HCT116 (cell line): ENCODE data around the gene CACNA2D3. TPM values are rescaled to one million over a fixed set of nuclear protein-coding genes. Genes with fewer than 3 reads are reported as not detected.

ENCODE experiments used
- ATAC-seq: fragments of 200-7000 bp; cut with Tn5 transposase; 2 replicates; pipeline ENCODE4 v1.9.1; 2020; ENCODE audit warnings: mild to moderate bottlenecking, moderate library complexity
- BruUV-seq: library from RNA; stranded (reverse); fragments of 400-500 nt; replicated peaks from 2 replicates; lab custom pipeline; 2021; lab: Mats Ljungman, UMichigan
- CTCF ChIA-PET: fragments of 300-600 bp; sonication (Branson Sonifier 250); formaldehyde crosslinking; loops from one replicate; lab custom pipeline; 2021; ENCODE audit warnings: antibody characterized with exemption; lab: Charles Lee
- POLR2A ChIA-PET: fragments of 300-600, 350-600 bp; sonication (Branson Sonifier 250); formaldehyde crosslinking; loops from one replicate; lab custom pipeline; 2021; ENCODE audit warnings: antibody characterized with exemption; lab: Charles Lee
- RAD21 ChIA-PET, 2 experiments: fragments of 300-600 bp; sonication (Branson Sonifier 250); formaldehyde crosslinking; loops; one replicate each; lab custom pipeline; 2023; ENCODE audit warnings: low total read pairs in 2 of 2; ENCODE audit not compliant: uncharacterized antibody in 2 of 2, unreplicated experiment in 2 of 2, low non-redundant PET in 1 of 2; lab: Charles Lee
- DNase-seq: peaks from one replicate; pipeline ENCODE4 v3.0.0-alpha.2; 2010; ENCODE audit warnings: low read depth, low spot score
- H2AFZ ChIP-seq: fragments of 200-600 bp; shearing (Covaris generic), sonication (generic); 2 replicates; pipeline ENCODE4 v1.6.1; 2017; ENCODE audit warnings: low read depth, mixed run types, mixed read lengths, antibody characterized with exemption, low read length; ENCODE audit not compliant: poor library complexity, severe bottlenecking
- H3K27ac ChIP-seq: 2 replicates; pipeline ENCODE4 v1.5.1; 2012; ENCODE audit warnings: low read depth, low read length
- H3K27me3 ChIP-seq: fragments of 200-600 bp; sonication (generic); 2 replicates; pipeline ENCODE4 v1.6.1; 2016; ENCODE audit warnings: mixed run types, low read length, mixed read lengths; ENCODE audit not compliant: insufficient read depth
- H3K36me3 ChIP-seq, 2 experiments: fragments of 200-500 bp in 1 of 2; fragments of 200-600 bp in 1 of 2; sonication (Bioruptor generic) in 1 of 2; sonication (generic) in 1 of 2; 2 replicates each; pipeline versions ENCODE4 v1.5.1 to v1.6.1; 2014 to 2016; ENCODE audit warnings: low read length in 2 of 2, inconsistent platforms in 1 of 2, mixed read lengths in 1 of 2, mixed run types in 1 of 2; ENCODE audit not compliant: insufficient read depth in 2 of 2, control insufficient read depth in 1 of 2
- H3K4me1 ChIP-seq, 2 experiments: fragments of 200-600 bp in 1 of 2; sonication (generic) in 1 of 2; 2 replicates each; pipeline versions ENCODE4 v1.5.1 to v1.6.1; 2012 to 2017; ENCODE audit warnings: low read length in 2 of 2, inconsistent platforms in 1 of 2, mild to moderate bottlenecking in 1 of 2, mixed read lengths in 1 of 2, mixed run types in 1 of 2, moderate library complexity in 1 of 2; ENCODE audit not compliant: insufficient read depth in 2 of 2, control insufficient read depth in 1 of 2
- H3K4me2 ChIP-seq: fragments of 200-600 bp; sonication (generic); 2 replicates; pipeline ENCODE4 v1.6.1; 2017; ENCODE audit warnings: mixed run types, low read length, mixed read lengths
- H3K4me3 ChIP-seq, 2 experiments: fragments of 200-600 bp in 1 of 2; sonication (generic) in 1 of 2; replicated peaks in 1 of 2; 2 replicates each; pipeline ENCODE4 v1.5.1; 2011 to 2016; ENCODE audit warnings: low read length in 2 of 2, control low read depth in 1 of 2, low read depth in 1 of 2, mild to moderate bottlenecking in 1 of 2, mixed read lengths in 1 of 2, mixed run types in 1 of 2
- H3K79me2 ChIP-seq: fragments of 200-600 bp; sonication (generic); 2 replicates; pipeline ENCODE4 v1.6.1; 2017; ENCODE audit warnings: mild to moderate bottlenecking, mixed run types, low read length, moderate library complexity, mixed read lengths; ENCODE audit not compliant: insufficient read depth
- H3K9ac ChIP-seq: fragments of 200-600 bp; sonication (generic); 2 replicates; pipeline ENCODE4 v1.6.1; 2016; ENCODE audit warnings: low read length, mixed read lengths
- H3K9me2 ChIP-seq: fragments of 200-600 bp; sonication (generic), shearing (Covaris generic); 2 replicates; pipeline ENCODE4 v1.6.1; 2017; ENCODE audit warnings: mixed run types, mild to moderate bottlenecking, moderate library complexity; ENCODE audit not compliant: insufficient read depth
- H3K9me3 ChIP-seq, 2 experiments: fragments of 200-500 bp in 1 of 2; fragments of 200-600 bp in 1 of 2; sonication (Bioruptor generic) in 1 of 2; sonication (generic) in 1 of 2; 2 replicates each; pipeline ENCODE4 v1.6.1; 2014 to 2017; ENCODE audit warnings: low read length in 2 of 2, mixed read lengths in 2 of 2, inconsistent platforms in 1 of 2, low read depth in 1 of 2, mild to moderate bottlenecking in 1 of 2, mixed run types in 1 of 2, moderate library complexity in 1 of 2; ENCODE audit not compliant: control insufficient read depth in 1 of 2, insufficient read depth in 1 of 2
- H4K20me1 ChIP-seq: fragments of 200-600 bp; sonication (generic), shearing (Covaris generic); 2 replicates; pipeline ENCODE4 v1.6.1; 2017; ENCODE audit warnings: mixed run types, mild to moderate bottlenecking, moderate library complexity; ENCODE audit not compliant: insufficient read depth
- CBX3 ChIP-seq: IDR thresholded peaks from 2 replicates; pipeline ENCODE4 v1.6.1; 2012; ENCODE audit warnings: low read depth
- EGR1 ChIP-seq: IDR thresholded peaks from 2 replicates; pipeline ENCODE4 v1.6.1; 2012; ENCODE audit warnings: low read depth
- ELF1 ChIP-seq: IDR thresholded peaks from 2 replicates; pipeline ENCODE4 v1.6.1; 2012; ENCODE audit warnings: low read depth, borderline replicate concordance
- EZH2 ChIP-seq: fragments of 200-600 bp; sonication (generic); IDR thresholded peaks from 2 replicates; pipeline ENCODE4 v1.6.1; 2017; ENCODE audit warnings: antibody characterized with exemption, mixed run types
- EZH2phosphoT487 ChIP-seq: fragments of 200-600 bp; IDR thresholded peaks from 2 replicates; pipeline ENCODE4 v1.6.1; 2018; ENCODE audit warnings: antibody characterized with exemption, borderline replicate concordance
- FOSL1 ChIP-seq: IDR thresholded peaks from 2 replicates; pipeline ENCODE4 v1.6.1; 2012; ENCODE audit warnings: low read depth
- JUND ChIP-seq: IDR thresholded peaks from 2 replicates; pipeline ENCODE4 v1.6.1; 2012
- MAX ChIP-seq: IDR thresholded peaks from 2 replicates; pipeline ENCODE4 v1.6.1; 2012
- POLR2AphosphoS5 ChIP-seq: IDR thresholded peaks from 2 replicates; pipeline ENCODE4 v1.6.1; 2011; ENCODE audit warnings: mild to moderate bottlenecking, low read depth, low read length, moderate library complexity
- RAD21 ChIP-seq: IDR thresholded peaks from 2 replicates; pipeline ENCODE4 v1.6.1; 2012; ENCODE audit warnings: low read depth, mild to moderate bottlenecking
- SIN3A ChIP-seq: IDR thresholded peaks from 2 replicates; pipeline ENCODE4 v1.6.1; 2012; ENCODE audit warnings: low read depth
- SP1 ChIP-seq: IDR thresholded peaks from 2 replicates; pipeline ENCODE4 v1.6.1; 2012; ENCODE audit warnings: low read depth
- SRF ChIP-seq: IDR thresholded peaks from 2 replicates; pipeline ENCODE4 v1.6.1; 2012; ENCODE audit warnings: low read depth
- ZFX ChIP-seq: fragments of 450-650 bp; IDR thresholded peaks from 2 replicates; pipeline ENCODE4 v1.6.1; 2017
- ZNF274 ChIP-seq: fragments of 200-500 bp; sonication (Bioruptor generic); IDR thresholded peaks from 2 replicates; pipeline ENCODE4 v1.6.1; 2014; ENCODE audit warnings: mild to moderate bottlenecking, low read depth, low read length, inconsistent platforms
- intact Hi-C: fragments of 100-400 bp; cut with micrococcal nuclease; formaldehyde crosslinking; loops from 2 replicates; pipeline ENCODE4 v1.10.0; 2022
- total RNA-seq: library from RNA; stranded (reverse); gene quantifications from one replicate; pipeline ENCODE4 v1.2.1, GENCODE V29; 2021; ENCODE audit not compliant: unreplicated experiment
- TF ChIP-seq, protein P1 (sequence below), 3 experiments: fragments of 200-600 bp in 1 of 3; sonication (generic) in 1 of 3; IDR thresholded peaks in 2 of 3; conservative IDR thresholded peaks in 1 of 3; 2 replicates each; pipeline ENCODE4 v1.5.1; 2012 to 2017; ENCODE audit warnings: low read depth in 2 of 3, low read length in 2 of 3, antibody characterized with exemption in 1 of 3, borderline replicate concordance in 1 of 3, control low read depth in 1 of 3, mild to moderate bottlenecking in 1 of 3, mixed read lengths in 1 of 3, mixed run types in 1 of 3, moderate library complexity in 1 of 3; ENCODE audit not compliant: insufficient read depth in 1 of 3
- TF ChIP-seq, protein P2 (sequence below): IDR thresholded peaks from 2 replicates; pipeline ENCODE4 v1.6.1; 2011; ENCODE audit warnings: mild to moderate bottlenecking, low read length, moderate library complexity; ENCODE audit not compliant: insufficient replicate concordance; ENCODE audit errors: extremely low read depth

CACNA2D3 gene
- total RNA-seq, 1 experiment from 2014 or later = 0.20 TPM

DNA sequence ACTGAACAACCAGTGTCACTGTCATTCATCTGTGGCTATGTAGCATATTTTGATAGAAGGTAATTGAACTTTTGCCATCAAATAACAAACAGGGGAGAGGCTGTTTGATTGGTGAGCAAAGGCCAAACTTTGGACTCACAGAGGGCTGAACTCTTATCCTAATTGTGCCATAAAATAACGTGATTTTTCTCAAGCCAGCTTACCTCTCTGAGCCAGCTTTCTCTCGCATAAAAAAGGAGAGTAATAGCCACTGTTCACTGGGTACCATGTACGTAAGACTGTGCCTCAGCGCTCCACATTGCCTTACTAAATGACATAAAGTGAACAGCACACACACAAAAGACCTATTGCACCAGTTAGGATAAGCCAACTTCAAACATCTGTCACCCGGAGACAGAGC is 588.6 kb downstream of the CACNA2D3 start (continued):
- TF ChIP-seq EZH2 (no peak), SIN3A (no peak), ZNF274 (no peak)

DNA sequence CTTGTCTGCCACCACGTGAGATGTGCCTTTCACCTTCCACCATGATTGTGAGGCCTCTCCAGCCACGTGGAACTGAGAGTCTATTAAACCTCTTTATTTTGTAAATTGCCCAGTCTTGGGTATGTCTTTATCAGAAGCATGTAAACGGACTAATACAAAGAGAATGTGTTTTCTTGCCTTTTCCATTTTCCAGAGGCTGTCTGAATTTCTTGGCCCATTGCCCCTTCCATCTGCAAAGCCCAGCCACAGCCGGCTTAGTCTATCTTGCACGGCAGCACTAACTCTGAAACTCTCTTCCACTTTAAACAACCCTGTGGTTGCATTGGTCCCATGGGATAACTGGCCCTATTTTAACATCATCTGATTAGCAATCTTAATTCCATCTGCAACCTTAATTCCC is 590.2 kb downstream of the CACNA2D3 start:
- TF ChIP-seq EZH2phosphoT487 = no peak
- TF ChIP-seq ELF1 = no peak
- no peak for TF ChIP-seq FOSL1
- no peak for TF ChIP-seq RAD21
- no peak for TF ChIP-seq ZNF274
- no peak for TF ChIP-seq CBX3
- BruUV-seq = no TSS peak
- H3K79me2 ChIP-seq = no peaks in the 10 kb centered on the region
- ChIA-PET RAD21 (no interaction called here), CTCF (no interaction called here), POLR2A (no interaction called here)
- ATAC-seq = no peak
- H3K9ac ChIP-seq = no peak overlapping the region
- H3K9me2 ChIP-seq = no peaks in the 10 kb centered on the region
- no peaks in the 10 kb centered on the region for H4K20me1 ChIP-seq
- no peaks in the 10 kb centered on the region for H3K4me1 ChIP-seq
- no peak for DNase-seq
- no peaks in the 10 kb centered on the region for H3K27me3 ChIP-seq
- H3K9me3 ChIP-seq = peaks cover 0 to 17% of the 10 kb centered on the region in 2 experiments; a peak in 2 of 4 replicates
- H2AFZ ChIP-seq = no peak overlapping the region
- no peak overlapping the region for H3K4me3 ChIP-seq
- H3K4me2 ChIP-seq = no peak overlapping the region
- no peaks in the 10 kb centered on the region for H3K36me3 ChIP-seq
- no peak overlapping the region for H3K27ac ChIP-seq
- intact Hi-C loops = no loop called here

GRCh38 chr3:54713031-54713430 is 590.7 kb downstream of the CACNA2D3 start:
- BruUV-seq = no TSS peak
- no peak overlapping the region for H3K9ac ChIP-seq
- peaks cover 0 to 17% of the 10 kb centered on the region in 2 experiments; a peak in 2 of 4 replicates for H3K9me3 ChIP-seq
- H2AFZ ChIP-seq = no peak overlapping the region
- no peaks in the 10 kb centered on the region for H3K27me3 ChIP-seq
- ChIA-PET RAD21 (no interaction called here), POLR2A (no interaction called here), CTCF (no interaction called here)
- no peak for ATAC-seq
- intact Hi-C loops = no loop called here
- H3K4me3 ChIP-seq = no peak overlapping the region
- H3K36me3 ChIP-seq = no peaks in the 10 kb centered on the region
- no peaks in the 10 kb centered on the region for H3K79me2 ChIP-seq
- H4K20me1 ChIP-seq = no peaks in the 10 kb centered on the region
- H3K9me2 ChIP-seq = no peaks in the 10 kb centered on the region
- no peak overlapping the region for H3K27ac ChIP-seq
- no peak for DNase-seq
- H3K4me1 ChIP-seq = no peaks in the 10 kb centered on the region
- no peak for TF ChIP-seq CBX3
- TF ChIP-seq, protein P1, sequence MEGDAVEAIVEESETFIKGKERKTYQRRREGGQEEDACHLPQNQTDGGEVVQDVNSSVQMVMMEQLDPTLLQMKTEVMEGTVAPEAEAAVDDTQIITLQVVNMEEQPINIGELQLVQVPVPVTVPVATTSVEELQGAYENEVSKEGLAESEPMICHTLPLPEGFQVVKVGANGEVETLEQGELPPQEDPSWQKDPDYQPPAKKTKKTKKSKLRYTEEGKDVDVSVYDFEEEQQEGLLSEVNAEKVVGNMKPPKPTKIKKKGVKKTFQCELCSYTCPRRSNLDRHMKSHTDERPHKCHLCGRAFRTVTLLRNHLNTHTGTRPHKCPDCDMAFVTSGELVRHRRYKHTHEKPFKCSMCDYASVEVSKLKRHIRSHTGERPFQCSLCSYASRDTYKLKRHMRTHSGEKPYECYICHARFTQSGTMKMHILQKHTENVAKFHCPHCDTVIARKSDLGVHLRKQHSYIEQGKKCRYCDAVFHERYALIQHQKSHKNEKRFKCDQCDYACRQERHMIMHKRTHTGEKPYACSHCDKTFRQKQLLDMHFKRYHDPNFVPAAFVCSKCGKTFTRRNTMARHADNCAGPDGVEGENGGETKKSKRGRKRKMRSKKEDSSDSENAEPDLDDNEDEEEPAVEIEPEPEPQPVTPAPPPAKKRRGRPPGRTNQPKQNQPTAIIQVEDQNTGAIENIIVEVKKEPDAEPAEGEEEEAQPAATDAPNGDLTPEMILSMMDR (IDR thresholded peaks at IDR 0.05 in 2 of 3, conservative IDR thresholded peaks at IDR 0.05 in 1 of 3; ENCODE audit: borderline replicate concordance in 1 of 3, insufficient read depth in 1 of 3, low read depth in 2 of 3, low read length in 2 of 3) = no peak
- TF ChIP-seq EGR1 = no peak
- TF ChIP-seq SP1 = no peak
- no peak for TF ChIP-seq FOSL1
- TF ChIP-seq ZFX = no peak
- no peak for TF ChIP-seq POLR2AphosphoS5
- TF ChIP-seq, protein P2, sequence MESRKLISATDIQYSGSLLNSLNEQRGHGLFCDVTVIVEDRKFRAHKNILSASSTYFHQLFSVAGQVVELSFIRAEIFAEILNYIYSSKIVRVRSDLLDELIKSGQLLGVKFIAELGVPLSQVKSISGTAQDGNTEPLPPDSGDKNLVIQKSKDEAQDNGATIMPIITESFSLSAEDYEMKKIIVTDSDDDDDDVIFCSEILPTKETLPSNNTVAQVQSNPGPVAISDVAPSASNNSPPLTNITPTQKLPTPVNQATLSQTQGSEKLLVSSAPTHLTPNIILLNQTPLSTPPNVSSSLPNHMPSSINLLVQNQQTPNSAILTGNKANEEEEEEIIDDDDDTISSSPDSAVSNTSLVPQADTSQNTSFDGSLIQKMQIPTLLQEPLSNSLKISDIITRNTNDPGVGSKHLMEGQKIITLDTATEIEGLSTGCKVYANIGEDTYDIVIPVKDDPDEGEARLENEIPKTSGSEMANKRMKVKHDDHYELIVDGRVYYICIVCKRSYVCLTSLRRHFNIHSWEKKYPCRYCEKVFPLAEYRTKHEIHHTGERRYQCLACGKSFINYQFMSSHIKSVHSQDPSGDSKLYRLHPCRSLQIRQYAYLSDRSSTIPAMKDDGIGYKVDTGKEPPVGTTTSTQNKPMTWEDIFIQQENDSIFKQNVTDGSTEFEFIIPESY = no peak
- no peak for TF ChIP-seq ELF1
- TF ChIP-seq EZH2 = no peak
- no peak for TF ChIP-seq JUND
- TF ChIP-seq SRF = no peak
- no peak for TF ChIP-seq MAX
- H3K4me2 ChIP-seq = no peak overlapping the region
